PC-3 (cell line): ENCODE measurements around the gene RPRD1A.

Experiments used
- CTCF ChIP-seq: fragments of 300-600 bp; sonication (generic); conservative IDR thresholded peaks from 2 replicates; pipeline ENCODE4 v1.5.1; 2017; ENCODE audit warnings: antibody characterized with exemption, low read depth, mild to moderate bottlenecking, low read length
- EZH2 ChIP-seq: fragments of 300-600 bp; sonication (generic); IDR thresholded peaks from one replicate; pipeline ENCODE4 v1.6.1; 2017; ENCODE audit warnings: antibody characterized with exemption, mild to moderate bottlenecking, low read length; ENCODE audit not compliant: unreplicated experiment

GRCh38 chr18:36028859-36029258 is 38.5 kb downstream of the RPRD1A start:
- TF ChIP-seq CTCF: no peak
- no peak for TF ChIP-seq EZH2
